GM12891 (cell line): ENCODE results near the gene ZSCAN31.

Experiments
- DNase-seq: peaks from one replicate; pipeline ENCODE4 v3.0.0; 2011; ENCODE audit warnings: low spot score; ENCODE audit not compliant: insufficient read length
- FAIRE-seq: peaks from 2 replicates; lab custom pipeline; 2011; peaks lifted over from hg19 to GRCh38; lab: Jason Lieb, UNC
- PAX5 ChIP-seq: IDR thresholded peaks from 2 replicates; pipeline ENCODE4 v1.6.1; 2011; ENCODE audit warnings: low read length, moderate library complexity, mild to moderate bottlenecking; ENCODE audit not compliant: insufficient read depth, severe bottlenecking
- POLR2A ChIP-seq: IDR thresholded peaks from 2 replicates; pipeline ENCODE4 v1.6.1; 2011; ENCODE audit warnings: low read depth, low read length, control low read depth
- POLR2AphosphoS5 ChIP-seq: IDR thresholded peaks from 2 replicates; pipeline ENCODE4 v1.6.1; 2011; ENCODE audit warnings: low read depth, low read length, control low read depth
- POU2F2 ChIP-seq: IDR thresholded peaks from 2 replicates; pipeline ENCODE4 v1.6.1; 2011; ENCODE audit warnings: low read depth, mild to moderate bottlenecking, control low read depth, low read length, moderate library complexity
- SPI1 ChIP-seq: IDR thresholded peaks from 2 replicates; pipeline ENCODE4 v1.6.1; 2011; ENCODE audit warnings: low read depth, low read length, control low read depth
- TAF1 ChIP-seq: IDR thresholded peaks from 2 replicates; pipeline ENCODE4 v1.6.1; 2011; ENCODE audit warnings: low read depth, low read length, control low read depth

ZSCAN31 gene

GRCh38 chr6:28291573-28291972 lies 44.4 kb downstream of the ZSCAN31 start:
- no peak for FAIRE-seq
- TF ChIP-seq POLR2A (no peak), POU2F2 (no peak), TAF1 (no peak), POLR2AphosphoS5 (no peak), PAX5 (no peak), SPI1 (no peak)
- no peak for DNase-seq

- TF ChIP-seq POLR2AphosphoS5 (no peak), POLR2A (no peak), POU2F2 (no peak)
- DNase-seq (no peak), FAIRE-seq (no peak)
Measured at GRCh38 chr6:28282926-28283325, 53.0 kb downstream of the ZSCAN31 start.

- TF ChIP-seq POLR2A (0 out of 2 replicates have a peak, but pooled peaks have one; percentile 39), SPI1 (no peak)
- DNase-seq, result peak; percentile 46
- FAIRE-seq, result peak; percentile 9
Measured at GRCh38 chr6:28281288-28282064, 54.5 kb downstream of the ZSCAN31 start, which contains the start of gene PGBD1. Gene PGBD1 (plus strand): TSS chr6:28281572. CDS start chr6:28283814, 2,242 bp downstream.

GRCh38 chr6:28280595-28281287 lies 55.2 kb downstream of the ZSCAN31 start:
- DNase-seq (no peak), FAIRE-seq (no peak)
- no peak for TF ChIP-seq POLR2A
- TF ChIP-seq POLR2AphosphoS5, result no peak
- TF ChIP-seq POU2F2, result no peak
- no peak for TF ChIP-seq PAX5
- TF ChIP-seq SPI1, result no peak
- no peak for TF ChIP-seq TAF1

- TF ChIP-seq POLR2AphosphoS5 (no peak), TAF1 (no peak), PAX5 (no peak), POU2F2 (no peak), POLR2A (no peak), SPI1 (no peak)
- DNase-seq, result no peak
- no peak for FAIRE-seq
Measured at GRCh38 chr6:28277746-28278145, 58.2 kb downstream of the ZSCAN31 start.

- DNase-seq, result no peak
- FAIRE-seq, result no peak
- TF ChIP-seq SPI1, result no peak
- TF ChIP-seq PAX5, result no peak
Measured at GRCh38 chr6:28274888-28275287, 61.1 kb downstream of the ZSCAN31 start.
